HG03097 (cell line): Measurements from ENCODE around the gene CMTR1.
A peak's percentile ranks its signal among the peaks of the same experiment; 100 is the strongest.

ENCODE experiments used
- ATAC-seq: cut with Tn5 transposase; IDR thresholded peaks from one replicate; pipeline ENCODE4 v1.9.1; 2021; ENCODE audit not compliant: unreplicated experiment, low FRiP score

CMTR1 gene

GRCh38 chr6:37507690-37508421 lies 74.8 kb downstream of the CMTR1 start:
- no peak for ATAC-seq

GRCh38 chr6:37511201-37511600 lies 78.2 kb downstream of the CMTR1 start:
- ATAC-seq = no peak

- ATAC-seq = no peak
These were observed 78.9 kb downstream of the CMTR1 start for GRCh38 chr6:37511910-37512399.

- ATAC-seq = no peak
These were observed 79.5 kb downstream of the CMTR1 start for GRCh38 chr6:37512400-37513011.

GRCh38 chr6:37513155-37513554 lies 80.1 kb downstream of the CMTR1 start:
- ATAC-seq = no peak

- ATAC-seq = no peak
These were observed 80.6 kb downstream of the CMTR1 start for GRCh38 chr6:37513576-37513975.

- no peak for ATAC-seq
These were observed 81.3 kb downstream of the CMTR1 start for GRCh38 chr6:37514321-37514771.

GRCh38 chr6:37514837-37515236 lies 81.8 kb downstream of the CMTR1 start:
- ATAC-seq = no peak

GRCh38 chr6:37515712-37516075 lies 82.7 kb downstream of the CMTR1 start:
- ATAC-seq = no peak

GRCh38 chr6:37516076-37516919 lies 83.3 kb downstream of the CMTR1 start:
- ATAC-seq = peak; percentile 48

GRCh38 chr6:37516920-37517405 lies 83.9 kb downstream of the CMTR1 start:
- ATAC-seq = no peak

GRCh38 chr6:37517411-37517812 lies 84.4 kb downstream of the CMTR1 start:
- no peak for ATAC-seq

GRCh38 chr6:37518116-37518515 lies 85.1 kb downstream of the CMTR1 start:
- ATAC-seq = no peak

- no peak for ATAC-seq
These were observed 86.4 kb downstream of the CMTR1 start for GRCh38 chr6:37519461-37519860.

- no peak for ATAC-seq
These were observed 87.9 kb downstream of the CMTR1 start for GRCh38 chr6:37520926-37521325.

- ATAC-seq = no peak
These were observed 88.7 kb downstream of the CMTR1 start for GRCh38 chr6:37521674-37522073.

- ATAC-seq = no peak
These were observed 89.8 kb downstream of the CMTR1 start for GRCh38 chr6:37522836-37523235.

GRCh38 chr6:37523412-37523811 lies 90.4 kb downstream of the CMTR1 start:
- ATAC-seq = no peak

GRCh38 chr6:37524025-37524969 lies 91.3 kb downstream of the CMTR1 start:
- no peak for ATAC-seq

- ATAC-seq = no peak
These were observed 91.9 kb downstream of the CMTR1 start for GRCh38 chr6:37524970-37525318.
